ENCODE measurements around the gene COPB2.

COPB2 gene

DNA sequence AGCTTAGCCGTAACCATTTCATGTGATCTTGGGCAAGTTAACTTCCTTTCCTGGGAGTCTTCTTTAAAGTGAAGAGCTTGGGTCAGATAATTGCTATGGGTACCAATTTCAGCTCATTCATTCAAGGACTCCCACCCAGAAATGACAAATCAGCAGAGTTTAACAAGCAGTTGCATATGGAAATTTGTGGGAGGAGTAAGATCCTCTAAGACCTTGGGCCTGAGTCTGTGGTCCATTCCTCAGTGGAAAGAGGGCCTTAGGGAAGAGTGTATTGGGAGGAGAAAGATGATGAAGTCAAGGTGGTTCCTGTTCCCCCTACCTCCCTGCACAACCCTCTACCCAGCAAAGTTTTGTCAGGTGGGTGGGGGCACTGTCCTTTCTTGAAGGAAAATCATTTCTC lies 44.8 kb upstream of the COPB2 start:
- ATAC-seq, result no peak
- TF ChIP-seq CSDC2 (CRISPR knock-in tag; IDR thresholded peaks at IDR 0.05) (no peak), ZNF70 (CRISPR knock-in tag; IDR thresholded peaks at IDR 0.05) (no peak), RARB (CRISPR knock-in tag; IDR thresholded peaks at IDR 0.05) (no peak), SNAI2 (CRISPR knock-in tag; IDR thresholded peaks at IDR 0.05) (no peak), GLIS3 (CRISPR knock-in tag; IDR thresholded peaks at IDR 0.05) (no peak), TCF4 (CRISPR knock-in tag; IDR thresholded peaks at IDR 0.05; ENCODE audit: borderline replicate concordance) (no peak), BACH2 (CRISPR knock-in tag; IDR thresholded peaks at IDR 0.05; ENCODE audit: borderline replicate concordance) (no peak), PPARA (CRISPR knock-in tag; IDR thresholded peaks at IDR 0.05; ENCODE audit: borderline replicate concordance) (no peak), ZNF8 (CRISPR knock-in tag; IDR thresholded peaks at IDR 0.05) (no peak), ARNTL (CRISPR knock-in tag; IDR thresholded peaks at IDR 0.05; ENCODE audit: borderline replicate concordance, low read depth) (no peak)
- TF ChIP-seq, protein P1, sequence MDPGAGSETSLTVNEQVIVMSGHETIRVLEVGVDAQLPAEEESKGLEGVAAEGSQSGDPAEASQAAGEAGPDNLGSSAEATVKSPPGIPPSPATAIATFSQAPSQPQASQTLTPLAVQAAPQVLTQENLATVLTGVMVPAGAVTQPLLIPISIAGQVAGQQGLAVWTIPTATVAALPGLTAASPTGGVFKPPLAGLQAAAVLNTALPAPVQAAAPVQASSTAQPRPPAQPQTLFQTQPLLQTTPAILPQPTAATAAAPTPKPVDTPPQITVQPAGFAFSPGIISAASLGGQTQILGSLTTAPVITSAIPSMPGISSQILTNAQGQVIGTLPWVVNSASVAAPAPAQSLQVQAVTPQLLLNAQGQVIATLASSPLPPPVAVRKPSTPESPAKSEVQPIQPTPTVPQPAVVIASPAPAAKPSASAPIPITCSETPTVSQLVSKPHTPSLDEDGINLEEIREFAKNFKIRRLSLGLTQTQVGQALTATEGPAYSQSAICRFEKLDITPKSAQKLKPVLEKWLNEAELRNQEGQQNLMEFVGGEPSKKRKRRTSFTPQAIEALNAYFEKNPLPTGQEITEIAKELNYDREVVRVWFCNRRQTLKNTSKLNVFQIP (CRISPR knock-in tag; IDR thresholded peaks at IDR 0.05; ENCODE audit: borderline replicate concordance, low read depth), result no peak

DNA sequence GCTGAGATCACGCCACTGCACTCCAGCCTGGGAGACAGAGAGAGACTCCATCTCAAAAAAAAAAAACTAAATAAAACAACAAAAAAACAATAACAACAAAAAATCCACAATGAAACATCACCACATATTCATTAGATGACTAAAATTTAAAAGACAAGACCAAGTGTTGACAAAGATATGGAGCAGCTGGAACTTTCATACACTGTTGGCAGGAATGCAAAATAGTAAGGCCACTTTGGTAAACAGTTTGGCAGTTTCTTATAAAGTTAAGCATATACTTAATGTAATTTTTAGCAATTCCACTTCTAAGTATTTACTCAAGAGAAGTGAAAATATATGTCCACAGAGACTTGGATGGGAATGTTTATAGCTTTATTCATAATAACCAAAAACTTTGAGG lies 43.6 kb upstream of the COPB2 start:
- no peak for ATAC-seq
- no peak for TF ChIP-seq ZFP30 (CRISPR knock-in tag; IDR thresholded peaks at IDR 0.05)
- TF ChIP-seq ZNF565 (CRISPR knock-in tag; conservative IDR thresholded peaks at IDR 0.05; ENCODE audit: low read depth), result no peak
- TF ChIP-seq, protein P2, sequence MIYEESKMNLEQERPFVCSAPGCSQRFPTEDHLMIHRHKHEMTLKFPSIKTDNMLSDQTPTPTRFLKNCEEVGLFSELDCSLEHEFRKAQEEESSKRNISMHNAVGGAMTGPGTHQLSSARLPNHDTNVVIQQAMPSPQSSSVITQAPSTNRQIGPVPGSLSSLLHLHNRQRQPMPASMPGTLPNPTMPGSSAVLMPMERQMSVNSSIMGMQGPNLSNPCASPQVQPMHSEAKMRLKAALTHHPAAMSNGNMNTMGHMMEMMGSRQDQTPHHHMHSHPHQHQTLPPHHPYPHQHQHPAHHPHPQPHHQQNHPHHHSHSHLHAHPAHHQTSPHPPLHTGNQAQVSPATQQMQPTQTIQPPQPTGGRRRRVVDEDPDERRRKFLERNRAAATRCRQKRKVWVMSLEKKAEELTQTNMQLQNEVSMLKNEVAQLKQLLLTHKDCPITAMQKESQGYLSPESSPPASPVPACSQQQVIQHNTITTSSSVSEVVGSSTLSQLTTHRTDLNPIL (CRISPR knock-in tag; IDR thresholded peaks at IDR 0.05; ENCODE audit: low read depth), result no peak
- no peak for TF ChIP-seq ZNF8 (CRISPR knock-in tag; IDR thresholded peaks at IDR 0.05)
- no peak for TF ChIP-seq BACH2 (CRISPR knock-in tag; IDR thresholded peaks at IDR 0.05; ENCODE audit: borderline replicate concordance)
- no peak for TF ChIP-seq TOX (CRISPR knock-in tag; IDR thresholded peaks at IDR 0.05; ENCODE audit: borderline replicate concordance)
- TF ChIP-seq ARNTL (CRISPR knock-in tag; IDR thresholded peaks at IDR 0.05; ENCODE audit: borderline replicate concordance, low read depth), result no peak
- no peak for TF ChIP-seq TCF4 (CRISPR knock-in tag; IDR thresholded peaks at IDR 0.05; ENCODE audit: borderline replicate concordance)
- no peak for TF ChIP-seq SNAI2 (CRISPR knock-in tag; IDR thresholded peaks at IDR 0.05)
- no peak for TF ChIP-seq CSDC2 (CRISPR knock-in tag; IDR thresholded peaks at IDR 0.05)
- TF ChIP-seq OSR1 (CRISPR knock-in tag; IDR thresholded peaks at IDR 0.05), result no peak
- TF ChIP-seq ZC3H10 (CRISPR knock-in tag; IDR thresholded peaks at IDR 0.05), result no peak
- no peak for TF ChIP-seq PPARA (CRISPR knock-in tag; IDR thresholded peaks at IDR 0.05; ENCODE audit: borderline replicate concordance)
- no peak for TF ChIP-seq ZFP3 (CRISPR knock-in tag; IDR thresholded peaks at IDR 0.05)
- TF ChIP-seq, protein P1 (CRISPR knock-in tag; IDR thresholded peaks at IDR 0.05; ENCODE audit: borderline replicate concordance, low read depth), result no peak
- TF ChIP-seq ZNF70 (CRISPR knock-in tag; IDR thresholded peaks at IDR 0.05), result no peak

DNA sequence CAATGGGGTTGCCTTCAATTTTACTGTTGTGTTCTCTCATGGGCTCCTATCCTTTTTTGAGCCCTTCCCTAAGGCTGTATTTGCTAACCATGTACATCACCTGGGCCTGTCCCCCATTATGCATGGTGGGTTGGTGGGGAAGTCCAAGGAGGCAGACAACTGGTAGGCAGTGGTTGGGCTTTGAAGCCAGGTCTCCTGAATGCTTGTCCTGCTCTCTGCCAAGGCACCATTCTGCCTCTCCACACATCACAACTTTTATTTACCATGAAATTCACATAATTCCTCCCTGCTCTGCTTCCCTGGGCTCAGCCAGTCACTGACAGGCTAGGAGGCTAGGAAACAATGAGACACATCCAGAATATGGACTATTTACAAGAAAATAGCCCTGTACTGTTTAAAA lies 41.0 kb upstream of the COPB2 start:
- no peak for TF ChIP-seq PPARA (CRISPR knock-in tag; IDR thresholded peaks at IDR 0.05; ENCODE audit: borderline replicate concordance)
- TF ChIP-seq, protein P2 (CRISPR knock-in tag; IDR thresholded peaks at IDR 0.05; ENCODE audit: low read depth), result no peak
- TF ChIP-seq, protein P3, sequence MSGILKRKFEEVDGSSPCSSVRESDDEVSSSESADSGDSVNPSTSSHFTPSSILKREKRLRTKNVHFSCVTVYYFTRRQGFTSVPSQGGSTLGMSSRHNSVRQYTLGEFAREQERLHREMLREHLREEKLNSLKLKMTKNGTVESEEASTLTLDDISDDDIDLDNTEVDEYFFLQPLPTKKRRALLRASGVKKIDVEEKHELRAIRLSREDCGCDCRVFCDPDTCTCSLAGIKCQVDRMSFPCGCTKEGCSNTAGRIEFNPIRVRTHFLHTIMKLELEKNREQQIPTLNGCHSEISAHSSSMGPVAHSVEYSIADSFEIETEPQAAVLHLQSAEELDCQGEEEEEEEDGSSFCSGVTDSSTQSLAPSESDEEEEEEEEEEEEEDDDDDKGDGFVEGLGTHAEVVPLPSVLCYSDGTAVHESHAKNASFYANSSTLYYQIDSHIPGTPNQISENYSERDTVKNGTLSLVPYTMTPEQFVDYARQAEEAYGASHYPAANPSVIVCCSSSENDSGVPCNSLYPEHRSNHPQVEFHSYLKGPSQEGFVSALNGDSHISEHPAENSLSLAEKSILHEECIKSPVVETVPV (CRISPR knock-in tag; IDR thresholded peaks at IDR 0.05), result no peak
- ATAC-seq, result no peak

DNA sequence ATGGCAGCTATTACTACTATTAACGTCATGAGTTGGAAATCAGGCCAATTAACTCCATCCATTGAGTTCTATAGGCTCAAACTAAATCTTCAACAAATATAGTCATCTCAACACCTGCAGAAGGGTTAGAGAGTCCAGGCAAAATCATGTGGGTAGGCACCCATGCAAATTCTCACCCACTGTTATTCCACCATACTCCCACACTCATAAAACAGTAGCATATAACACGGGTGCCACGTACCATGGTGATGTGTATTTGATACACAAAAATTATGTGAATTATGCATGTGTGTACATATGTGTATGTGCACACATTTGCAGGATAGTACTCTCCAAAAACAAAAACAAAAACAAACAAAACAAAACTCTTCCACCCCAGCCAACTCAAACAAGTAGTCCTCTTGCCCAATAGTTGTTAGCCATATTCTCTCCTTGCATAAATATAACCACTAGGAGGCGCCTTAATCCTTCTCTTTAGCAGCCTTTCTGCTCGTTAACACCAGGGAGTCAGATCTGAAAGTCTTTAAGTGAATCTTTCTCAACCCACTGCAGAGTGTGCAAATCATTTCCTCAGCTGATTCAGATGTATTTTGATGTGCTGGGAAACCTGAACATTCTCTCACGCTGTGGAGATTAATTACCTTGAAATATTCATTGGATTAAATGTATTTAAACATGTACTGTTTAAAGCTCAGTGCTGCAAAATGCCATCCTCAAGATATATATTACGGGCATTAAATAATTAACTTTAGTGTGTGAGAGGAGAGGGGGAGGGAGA lies 38.0 kb upstream of the COPB2 start:
- peak; percentile 97 for ATAC-seq
- TF ChIP-seq, protein P4, sequence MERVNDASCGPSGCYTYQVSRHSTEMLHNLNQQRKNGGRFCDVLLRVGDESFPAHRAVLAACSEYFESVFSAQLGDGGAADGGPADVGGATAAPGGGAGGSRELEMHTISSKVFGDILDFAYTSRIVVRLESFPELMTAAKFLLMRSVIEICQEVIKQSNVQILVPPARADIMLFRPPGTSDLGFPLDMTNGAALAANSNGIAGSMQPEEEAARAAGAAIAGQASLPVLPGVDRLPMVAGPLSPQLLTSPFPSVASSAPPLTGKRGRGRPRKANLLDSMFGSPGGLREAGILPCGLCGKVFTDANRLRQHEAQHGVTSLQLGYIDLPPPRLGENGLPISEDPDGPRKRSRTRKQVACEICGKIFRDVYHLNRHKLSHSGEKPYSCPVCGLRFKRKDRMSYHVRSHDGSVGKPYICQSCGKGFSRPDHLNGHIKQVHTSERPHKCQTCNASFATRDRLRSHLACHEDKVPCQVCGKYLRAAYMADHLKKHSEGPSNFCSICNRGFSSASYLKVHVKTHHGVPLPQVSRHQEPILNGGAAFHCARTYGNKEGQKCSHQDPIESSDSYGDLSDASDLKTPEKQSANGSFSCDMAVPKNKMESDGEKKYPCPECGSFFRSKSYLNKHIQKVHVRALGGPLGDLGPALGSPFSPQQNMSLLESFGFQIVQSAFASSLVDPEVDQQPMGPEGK (CRISPR knock-in tag; IDR thresholded peaks at IDR 0.05; ENCODE audit: borderline replicate concordance), result no peak
- no peak for TF ChIP-seq ZC3H10 (CRISPR knock-in tag; IDR thresholded peaks at IDR 0.05)
- TF ChIP-seq CSDC2 (CRISPR knock-in tag; IDR thresholded peaks at IDR 0.05), result no peak
- TF ChIP-seq ARNTL (CRISPR knock-in tag; IDR thresholded peaks at IDR 0.05; ENCODE audit: borderline replicate concordance, low read depth), result no peak
- TF ChIP-seq, protein P2 (CRISPR knock-in tag; IDR thresholded peaks at IDR 0.05; ENCODE audit: low read depth), result no peak
- TF ChIP-seq OSR1 (CRISPR knock-in tag; IDR thresholded peaks at IDR 0.05), result no peak
- TF ChIP-seq GLIS3 (CRISPR knock-in tag; IDR thresholded peaks at IDR 0.05), result no peak
- TF ChIP-seq ESRRG (CRISPR knock-in tag; IDR thresholded peaks at IDR 0.05), result no peak
- TF ChIP-seq, protein P1 (CRISPR knock-in tag; IDR thresholded peaks at IDR 0.05; ENCODE audit: borderline replicate concordance, low read depth), result no peak
- TF ChIP-seq TOX (CRISPR knock-in tag; IDR thresholded peaks at IDR 0.05; ENCODE audit: borderline replicate concordance), result no peak
